K562 (cell line): ENCODE results near the gene PMF1.

Experiments used
- CREB5 ChIP-seq: fragments of 250-450 bp; sonication (Bioruptor Pico); IDR thresholded peaks from 2 replicates; pipeline ENCODE4 v1.5.0; 2020; ENCODE audit warnings: mild to moderate bottlenecking
- CTCF ChIP-seq, 3 experiments: IDR thresholded peaks in 2 of 3; conservative IDR thresholded peaks in 1 of 3; 2 replicates each; pipeline ENCODE4 v1.5.1; 2011 to 2012; ENCODE audit warnings: low read length in 3 of 3, mild to moderate bottlenecking in 3 of 3, control low read depth in 2 of 3, improper control_type of control experiment in 1 of 3, inconsistent platforms in 1 of 3, low read depth in 1 of 3, mixed read lengths in 1 of 3, moderate library complexity in 1 of 3; ENCODE audit not compliant: insufficient read depth in 2 of 3
- E4F1 ChIP-seq: fragments of 250-450 bp; sonication (Bioruptor Pico); IDR thresholded peaks from 2 replicates; pipeline ENCODE4 v1.5.0; 2021; ENCODE audit warnings: mild to moderate bottlenecking, borderline replicate concordance
- EP300 ChIP-seq: IDR thresholded peaks from 2 replicates; pipeline ENCODE4 v1.6.1; 2012; ENCODE audit warnings: low read length, improper control_type of control experiment
- FOXM1 ChIP-seq, 2 experiments: fragments of 450-650 bp in 1 of 2; sonication (generic) in 1 of 2; formaldehyde crosslinking in 1 of 2; IDR thresholded peaks; 2 replicates each; pipeline versions ENCODE4 v1.6.1 to v1.9.0; 2017 to 2022; ENCODE audit warnings: low read depth in 2 of 2, mild to moderate bottlenecking in 2 of 2, missing genetic modification reagents in 1 of 2, moderate library complexity in 1 of 2
- ILF3 ChIP-seq: fragments of 450-650 bp; IDR thresholded peaks from 2 replicates; pipeline ENCODE4 v1.6.1; 2018; ENCODE audit warnings: antibody characterized with exemption, mild to moderate bottlenecking, moderate library complexity, borderline replicate concordance
- KLF1 ChIP-seq: fragments of 450-650 bp; IDR thresholded peaks from 2 replicates; pipeline ENCODE4 v1.6.1; 2016; ENCODE audit warnings: missing genetic modification characterization, missing compliant biosample characterization
- NUFIP1 ChIP-seq: fragments of 450-650 bp; IDR thresholded peaks from 2 replicates; pipeline ENCODE4 v1.6.1; 2018; ENCODE audit not compliant: partially characterized antibody
- UBTF ChIP-seq, 2 experiments: IDR thresholded peaks; 2 replicates each; pipeline ENCODE4 v1.6.1; 2012; ENCODE audit warnings: improper control_type of control experiment in 2 of 2, low read depth in 2 of 2, low read length in 2 of 2, borderline replicate concordance in 1 of 2
- ZFP30 ChIP-seq: fragments of 250-450 bp; sonication (Bioruptor Pico); IDR thresholded peaks from 2 replicates; pipeline ENCODE4 v1.8.0; 2022; ENCODE audit warnings: moderate library complexity, mild to moderate bottlenecking, inconsistent platforms, borderline replicate concordance
- ZNF274 ChIP-seq: IDR thresholded peaks from 2 replicates; pipeline ENCODE4 v1.6.1; 2011; ENCODE audit warnings: low read depth, mild to moderate bottlenecking, low read length, moderate library complexity, borderline replicate concordance
- TF ChIP-seq, protein P1 (sequence below): sonication (generic); formaldehyde crosslinking; IDR thresholded peaks from 2 replicates; pipeline ENCODE4 v1.8.1; 2023; ENCODE audit warnings: mild to moderate bottlenecking, missing genetic modification reagents

GRCh38 chr1:156193208-156193487 lies 19.7 kb upstream of the PMF1 start:
- TF ChIP-seq CTCF (IDR thresholded peaks at IDR 0.05 in 2 of 3, conservative IDR thresholded peaks at IDR 0.05 in 1 of 3; ENCODE audit: insufficient read depth in 2 of 3, low read depth in 1 of 3, low read length in 3 of 3) (no peak), ZNF274 (no peak), E4F1 (CRISPR knock-in tag) (no peak), UBTF (IDR thresholded peaks at IDR 0.05; ENCODE audit: borderline replicate concordance in 1 of 2, low read depth in 2 of 2, low read length in 2 of 2) (no peak), NUFIP1 (no peak), FOXM1 (IDR thresholded peaks at IDR 0.05; ENCODE audit: low read depth) (no peak), FOXM1 (CRISPR knock-in tag; IDR thresholded peaks at IDR 0.05; ENCODE audit: low read depth) (no peak), EP300 (no peak), ILF3 (no peak), KLF1 (tag) (no peak), CREB5 (CRISPR knock-in tag) (no peak), ZFP30 (CRISPR knock-in tag) (no peak)
- TF ChIP-seq, protein P1, sequence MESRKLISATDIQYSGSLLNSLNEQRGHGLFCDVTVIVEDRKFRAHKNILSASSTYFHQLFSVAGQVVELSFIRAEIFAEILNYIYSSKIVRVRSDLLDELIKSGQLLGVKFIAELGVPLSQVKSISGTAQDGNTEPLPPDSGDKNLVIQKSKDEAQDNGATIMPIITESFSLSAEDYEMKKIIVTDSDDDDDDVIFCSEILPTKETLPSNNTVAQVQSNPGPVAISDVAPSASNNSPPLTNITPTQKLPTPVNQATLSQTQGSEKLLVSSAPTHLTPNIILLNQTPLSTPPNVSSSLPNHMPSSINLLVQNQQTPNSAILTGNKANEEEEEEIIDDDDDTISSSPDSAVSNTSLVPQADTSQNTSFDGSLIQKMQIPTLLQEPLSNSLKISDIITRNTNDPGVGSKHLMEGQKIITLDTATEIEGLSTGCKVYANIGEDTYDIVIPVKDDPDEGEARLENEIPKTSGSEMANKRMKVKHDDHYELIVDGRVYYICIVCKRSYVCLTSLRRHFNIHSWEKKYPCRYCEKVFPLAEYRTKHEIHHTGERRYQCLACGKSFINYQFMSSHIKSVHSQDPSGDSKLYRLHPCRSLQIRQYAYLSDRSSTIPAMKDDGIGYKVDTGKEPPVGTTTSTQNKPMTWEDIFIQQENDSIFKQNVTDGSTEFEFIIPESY (CRISPR knock-in tag), result no peak
